IMR-90 (cell line): ENCODE measurements around the gene ATG10.

Experiments
- POLR2A ChIP-seq: IDR thresholded peaks from 2 replicates; pipeline ENCODE4 v1.6.1; 2012; ENCODE audit warnings: mild to moderate bottlenecking, low read depth, low read length
- RAD21 ChIP-seq: IDR thresholded peaks from 2 replicates; pipeline ENCODE4 v1.6.1; 2012; ENCODE audit warnings: low read length, improper control_type of control experiment
- TF ChIP-seq, protein P1 (sequence below): conservative IDR thresholded peaks from 2 replicates; pipeline ENCODE4 v1.5.1; 2012; ENCODE audit warnings: mild to moderate bottlenecking, low read depth, low read length, improper control_type of control experiment

DNA sequence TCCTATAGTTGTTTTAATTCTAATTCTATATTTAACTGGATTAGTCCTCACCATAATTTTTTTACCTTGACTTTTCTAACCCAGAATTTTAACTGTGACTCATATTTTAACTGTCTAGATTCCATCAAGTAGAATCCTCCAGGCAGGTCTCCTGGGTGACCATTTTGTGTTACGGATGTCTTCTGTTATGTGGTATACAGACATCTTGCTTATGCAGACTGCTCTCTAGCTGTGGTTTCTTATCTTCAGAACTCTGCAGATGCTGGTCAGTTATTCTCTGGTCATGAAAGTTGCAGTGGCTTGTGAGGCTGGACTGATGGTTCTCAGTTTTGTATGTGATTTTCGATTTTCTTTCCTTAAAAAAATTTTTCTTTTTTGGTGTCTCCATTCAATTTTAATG lies 139.4 kb downstream of the ATG10 start:
- TF ChIP-seq POLR2A (no peak), RAD21 (no peak)
- TF ChIP-seq, protein P1, sequence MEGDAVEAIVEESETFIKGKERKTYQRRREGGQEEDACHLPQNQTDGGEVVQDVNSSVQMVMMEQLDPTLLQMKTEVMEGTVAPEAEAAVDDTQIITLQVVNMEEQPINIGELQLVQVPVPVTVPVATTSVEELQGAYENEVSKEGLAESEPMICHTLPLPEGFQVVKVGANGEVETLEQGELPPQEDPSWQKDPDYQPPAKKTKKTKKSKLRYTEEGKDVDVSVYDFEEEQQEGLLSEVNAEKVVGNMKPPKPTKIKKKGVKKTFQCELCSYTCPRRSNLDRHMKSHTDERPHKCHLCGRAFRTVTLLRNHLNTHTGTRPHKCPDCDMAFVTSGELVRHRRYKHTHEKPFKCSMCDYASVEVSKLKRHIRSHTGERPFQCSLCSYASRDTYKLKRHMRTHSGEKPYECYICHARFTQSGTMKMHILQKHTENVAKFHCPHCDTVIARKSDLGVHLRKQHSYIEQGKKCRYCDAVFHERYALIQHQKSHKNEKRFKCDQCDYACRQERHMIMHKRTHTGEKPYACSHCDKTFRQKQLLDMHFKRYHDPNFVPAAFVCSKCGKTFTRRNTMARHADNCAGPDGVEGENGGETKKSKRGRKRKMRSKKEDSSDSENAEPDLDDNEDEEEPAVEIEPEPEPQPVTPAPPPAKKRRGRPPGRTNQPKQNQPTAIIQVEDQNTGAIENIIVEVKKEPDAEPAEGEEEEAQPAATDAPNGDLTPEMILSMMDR: no peak
